RCC 7860 (cell line): ENCODE results near the gene RAB20.
A peak's percentile ranks its signal among the peaks of the same experiment; 100 is the strongest.
"Not testable (repeated sequence)": the region's sequence is repeated elsewhere in the genome, so short reads cannot be mapped to it uniquely, and the experiment has no call there.

Experiments used
- DNase-seq: peaks from one replicate; pipeline ENCODE4 v3.0.0-alpha.2; 2015; ENCODE audit warnings: low spot score
- FAIRE-seq: peaks from 2 replicates; lab custom pipeline; 2012; peaks lifted over from hg19 to GRCh38; lab: Jason Lieb, UNC

Gene RAB20

DNA sequence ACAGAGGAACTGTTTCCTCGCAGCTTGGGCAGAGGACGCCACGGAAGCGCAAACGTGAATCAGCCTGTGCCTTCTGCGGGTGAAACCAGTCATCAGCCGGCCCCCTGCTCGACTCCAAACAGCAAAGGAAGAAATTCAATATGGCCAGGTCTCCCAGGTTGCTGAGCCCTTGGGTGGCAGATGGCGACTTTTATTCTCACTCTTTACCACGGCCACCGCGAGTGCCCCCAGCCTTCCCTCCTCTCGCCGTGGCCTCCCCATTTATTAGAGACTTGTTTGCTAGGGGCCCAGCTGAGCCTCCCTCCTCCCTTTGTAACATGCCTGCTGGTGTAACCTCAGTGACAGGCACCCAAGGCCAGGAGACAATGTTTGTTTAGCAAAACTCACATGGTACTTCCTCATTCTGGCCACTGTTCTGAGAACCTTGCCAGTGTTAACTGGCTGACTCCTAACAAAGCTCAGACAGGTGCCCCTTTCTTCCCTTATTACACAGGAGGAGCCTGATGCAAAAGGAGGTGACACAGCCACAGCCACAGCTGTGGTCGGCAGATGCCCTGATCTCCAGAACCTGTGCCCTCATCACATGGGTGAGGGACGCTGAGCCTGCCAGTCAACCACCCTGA is 5.8 kb downstream of the RAB20 start:
- FAIRE-seq (no peak), DNase-seq (no peak)

DNA sequence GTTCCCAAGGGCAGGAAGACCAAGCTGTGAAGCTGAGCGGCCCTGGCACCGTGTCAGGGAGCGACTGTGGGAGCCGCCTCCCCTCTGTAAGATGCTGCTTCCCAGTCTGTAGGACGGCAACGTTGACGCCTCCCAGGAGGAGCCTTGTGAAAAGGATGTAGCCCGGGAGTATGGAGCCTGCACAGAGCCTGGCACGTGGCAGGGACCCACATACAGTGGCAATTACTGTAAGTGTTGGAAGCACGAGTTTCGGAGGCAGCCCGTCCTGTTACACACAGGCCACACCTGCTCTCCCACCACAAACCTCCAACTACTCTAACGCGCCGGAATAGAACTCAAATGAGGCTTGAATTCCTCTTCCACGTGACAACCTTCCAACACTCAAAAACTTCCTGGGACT is 6.6 kb downstream of the RAB20 start:
- DNase-seq: no peak
- no peak for FAIRE-seq

DNA sequence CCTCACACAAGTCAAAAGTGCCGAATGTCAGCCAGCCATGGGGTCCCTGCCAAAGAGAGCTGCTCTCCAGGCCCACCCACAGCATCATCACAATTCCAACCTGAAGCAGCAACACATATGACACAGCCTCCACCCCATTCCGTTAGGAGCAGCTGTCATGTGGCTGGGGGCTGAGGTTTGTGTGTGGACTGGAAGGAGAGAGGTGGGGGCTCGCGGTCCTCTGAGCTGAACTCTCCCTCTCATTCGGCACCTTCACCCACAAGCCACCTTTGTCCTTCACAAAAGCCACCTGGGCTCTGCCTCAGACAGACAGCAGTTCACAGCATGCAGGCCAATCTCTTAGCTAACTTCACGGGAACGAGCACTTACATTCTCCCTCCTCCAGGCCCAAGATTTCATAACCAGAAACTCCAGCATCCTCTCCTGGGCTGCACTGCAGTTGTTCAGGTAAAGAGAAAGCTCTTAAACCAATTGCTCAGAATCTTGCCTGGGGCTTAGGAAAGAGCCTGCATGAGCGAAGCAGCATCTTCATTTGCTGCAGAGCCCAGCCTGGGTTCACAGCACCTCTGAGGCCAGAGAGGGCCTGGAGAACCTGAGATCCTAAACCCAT is 7.2 kb downstream of the RAB20 start:
- FAIRE-seq (no peak), DNase-seq (no peak)

DNA sequence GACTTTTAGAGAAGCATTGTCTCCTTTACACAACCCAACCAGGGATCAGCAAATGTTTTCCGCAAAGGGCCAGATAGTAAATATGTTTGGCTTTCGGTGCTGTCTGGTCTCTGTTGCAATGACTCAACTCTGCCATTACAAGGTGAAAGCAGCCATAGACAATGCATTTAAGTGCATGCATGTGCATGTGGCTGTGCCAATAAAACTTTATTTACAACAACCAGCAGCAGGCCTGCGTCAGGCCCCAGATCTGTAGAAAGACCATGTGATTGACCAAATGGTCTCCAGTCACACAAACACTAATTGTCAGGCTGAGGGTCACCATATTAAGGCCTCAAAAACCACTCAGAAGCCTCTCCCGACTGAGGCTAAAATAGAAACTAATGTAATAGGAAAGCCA is 8.1 kb downstream of the RAB20 start:
- FAIRE-seq: no peak

DNA sequence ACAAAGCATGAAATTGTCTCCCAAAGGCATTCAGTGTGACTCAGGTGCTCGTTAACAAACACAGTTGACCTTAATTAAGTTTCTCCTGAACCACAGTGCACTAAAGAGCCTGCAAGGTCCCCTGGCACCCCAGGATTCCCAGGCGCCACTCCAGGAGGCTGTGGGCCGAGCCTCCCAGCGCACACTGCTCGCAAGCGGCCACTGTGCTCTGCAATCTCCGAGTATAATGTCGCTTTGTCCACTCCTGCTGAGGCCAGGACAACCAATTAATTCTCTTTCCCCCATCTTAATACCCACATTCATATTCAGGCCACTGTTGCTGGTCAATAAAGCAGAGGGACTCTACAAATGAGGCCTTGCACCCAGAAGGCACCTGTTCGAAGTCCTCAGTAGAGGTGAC is 8.8 kb downstream of the RAB20 start:
- DNase-seq (no peak), FAIRE-seq (no peak)

More for the DNA sequence above, 8.1 kb downstream of the RAB20 start:
- no peak for DNase-seq

DNA sequence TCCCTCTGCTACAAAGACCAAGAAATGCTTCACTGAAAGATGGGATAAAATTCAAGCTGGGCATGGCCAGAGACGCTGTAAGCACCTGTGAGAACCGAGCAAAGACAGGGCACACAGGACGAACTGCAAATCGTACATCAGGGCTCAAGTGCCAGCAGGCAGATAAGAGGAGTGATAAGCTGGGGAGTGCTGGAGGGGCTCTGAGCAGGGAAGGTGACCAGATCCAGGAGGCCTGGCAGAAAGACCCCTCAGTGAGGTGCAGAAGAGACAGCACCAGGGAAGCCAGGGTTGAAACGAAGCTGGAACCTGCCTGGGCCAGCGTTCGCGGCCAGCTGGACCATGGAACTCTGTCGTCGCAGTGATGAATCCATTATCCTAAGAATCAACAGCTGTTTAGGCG is 10.2 kb downstream of the RAB20 start:
- no peak for DNase-seq
- no peak for FAIRE-seq

DNA sequence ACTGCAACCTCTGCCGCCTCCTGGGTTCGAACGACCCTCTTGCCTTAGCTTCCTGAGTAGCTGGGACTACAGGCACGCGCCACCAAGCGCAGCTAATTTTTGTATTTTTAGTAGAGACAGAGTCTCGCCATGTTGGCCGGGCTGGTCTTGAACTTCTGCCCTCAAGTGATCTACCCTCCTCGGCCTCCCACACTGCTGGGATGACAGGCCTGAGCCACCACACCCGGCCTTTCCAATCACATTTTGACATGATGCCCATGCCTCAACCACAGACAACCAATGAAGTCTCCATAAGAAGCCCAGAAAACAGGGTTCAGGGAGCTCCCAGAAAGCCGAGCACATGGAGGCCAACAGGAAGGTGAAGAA is 11.7 kb downstream of the RAB20 start:
- DNase-seq: no peak
- no peak for FAIRE-seq

DNA sequence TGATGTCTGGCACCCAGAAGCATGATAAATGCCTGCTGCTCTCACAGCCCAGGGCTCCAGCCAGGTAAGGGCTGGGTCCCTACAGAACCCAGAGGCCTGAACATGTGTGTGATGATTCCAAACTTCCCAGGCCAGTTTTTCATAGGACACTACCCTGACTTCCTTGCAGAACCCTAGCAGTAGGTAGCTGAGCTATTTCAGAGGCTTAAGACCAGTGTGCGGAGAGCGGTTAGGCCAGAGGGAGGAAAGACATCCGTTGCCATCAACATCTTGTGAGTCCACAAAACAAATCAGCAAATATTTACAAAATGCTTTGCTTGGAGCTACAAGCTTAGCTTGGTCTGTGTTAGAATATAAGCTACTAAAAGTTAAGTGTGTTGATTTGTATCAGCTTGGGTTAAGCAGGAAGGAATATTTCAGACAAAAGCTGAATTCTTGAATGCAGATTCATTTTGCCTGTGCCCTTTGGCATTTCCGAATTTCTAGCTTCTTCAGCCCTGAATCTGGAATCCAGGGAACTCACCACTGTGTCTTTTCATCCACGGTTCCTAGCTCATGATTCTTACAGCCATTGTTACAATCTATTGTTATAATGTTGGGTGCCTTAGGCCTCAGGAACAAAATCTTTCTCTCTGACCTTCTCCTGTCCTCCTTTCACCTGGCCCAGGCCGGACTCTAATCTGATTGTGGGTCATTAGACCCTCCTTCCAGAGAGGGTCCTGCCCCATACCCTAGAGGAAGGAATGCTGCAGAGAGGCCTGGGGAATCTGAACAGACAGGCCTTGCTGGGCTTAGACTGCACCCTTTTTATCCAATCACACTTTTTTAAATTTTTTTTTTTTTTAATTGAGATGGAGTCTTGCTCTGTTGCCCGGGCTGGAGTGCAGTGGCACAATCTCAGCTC is 12.4 kb downstream of the RAB20 start:
- DNase-seq: no peak
- FAIRE-seq: no peak

DNA sequence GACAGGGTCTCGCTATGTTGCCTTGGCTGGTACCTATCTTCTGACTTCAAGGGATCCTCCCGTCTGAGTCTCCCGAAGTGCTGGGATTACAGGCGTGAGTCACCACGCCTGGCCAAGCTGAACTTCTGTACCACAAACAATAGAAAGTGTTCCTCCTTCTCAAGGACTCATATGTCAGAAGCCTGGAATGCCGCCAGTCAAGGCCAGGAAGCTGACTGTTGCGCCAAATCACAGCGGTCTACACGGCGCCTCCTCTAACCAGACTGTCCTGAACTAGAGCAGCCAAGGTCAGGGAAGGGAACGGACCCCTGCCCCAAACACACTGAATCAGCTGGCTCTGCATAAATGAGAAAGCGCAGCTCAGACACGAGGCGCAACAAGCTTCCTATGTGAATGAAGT is 14.6 kb downstream of the RAB20 start:
- FAIRE-seq (peak; percentile 90), DNase-seq (peak; percentile 94)

DNA sequence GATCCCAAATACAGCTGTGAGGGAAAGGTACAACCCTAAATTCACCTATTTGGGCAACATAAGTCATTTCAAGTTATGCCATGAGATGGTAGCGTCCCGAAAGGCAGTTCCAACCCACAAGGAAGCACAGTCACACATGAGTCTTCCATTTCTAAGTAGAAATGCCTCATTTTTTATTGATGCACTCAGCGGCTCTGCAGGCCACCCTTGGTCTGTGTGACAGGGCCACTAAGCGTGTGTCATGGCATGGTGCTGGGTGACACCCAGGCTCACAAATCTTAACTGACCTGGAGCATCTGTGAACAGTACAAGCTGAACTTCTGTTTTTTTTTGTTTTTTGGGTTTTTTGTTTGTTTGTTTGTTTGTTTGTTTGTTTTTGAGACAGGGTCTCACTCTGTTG is 15.1 kb downstream of the RAB20 start:
- no peak for DNase-seq
- no peak for FAIRE-seq

DNA sequence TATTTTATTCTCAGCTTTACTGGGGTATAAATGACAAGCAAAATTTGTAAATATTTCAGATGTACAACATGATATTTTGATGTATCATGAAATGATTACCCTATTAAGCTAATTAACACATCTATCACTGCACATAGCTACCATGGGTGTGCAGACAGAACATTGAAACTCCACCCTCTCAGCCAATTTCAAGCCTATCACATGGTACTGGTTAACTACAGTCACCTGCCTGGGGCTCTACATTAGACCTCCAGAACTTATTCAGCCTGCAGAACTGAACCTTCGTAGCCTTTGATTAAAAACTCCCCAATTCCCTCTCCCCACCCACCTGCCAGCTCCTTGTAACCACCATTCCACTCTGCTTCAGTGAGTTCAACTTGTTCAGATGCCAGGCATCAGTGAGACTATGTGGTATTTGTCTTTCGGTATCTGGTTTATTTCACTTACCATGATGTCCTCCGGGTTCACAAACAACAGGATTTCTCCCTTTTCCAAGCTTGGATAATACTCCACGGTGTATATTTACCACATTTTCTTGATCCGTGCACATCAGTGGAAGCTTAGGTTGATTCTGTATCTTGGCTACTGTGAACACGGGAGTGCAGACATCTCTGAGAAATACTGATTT is 19.2 kb downstream of the RAB20 start:
- FAIRE-seq: no peak
- DNase-seq: no peak

DNA sequence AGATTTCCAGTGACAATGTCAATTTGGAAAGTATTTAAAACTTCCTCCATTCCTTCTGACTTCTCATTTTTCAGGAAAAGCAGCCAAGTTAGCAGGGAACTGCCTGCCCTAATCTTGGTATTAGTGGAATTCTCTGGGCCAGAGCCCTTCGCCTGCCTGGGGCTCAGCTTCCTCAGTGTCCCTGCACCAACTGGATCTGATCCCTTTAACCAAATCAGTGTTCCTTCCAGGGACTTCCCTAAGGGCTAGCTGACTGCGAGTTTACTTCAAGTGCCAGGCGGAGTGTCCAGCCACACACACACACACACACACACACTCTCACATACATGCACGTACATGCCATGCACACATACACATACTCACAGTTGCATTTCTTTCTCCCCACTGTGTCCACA is 20.0 kb downstream of the RAB20 start:
- FAIRE-seq (no peak), DNase-seq (no peak)

DNA sequence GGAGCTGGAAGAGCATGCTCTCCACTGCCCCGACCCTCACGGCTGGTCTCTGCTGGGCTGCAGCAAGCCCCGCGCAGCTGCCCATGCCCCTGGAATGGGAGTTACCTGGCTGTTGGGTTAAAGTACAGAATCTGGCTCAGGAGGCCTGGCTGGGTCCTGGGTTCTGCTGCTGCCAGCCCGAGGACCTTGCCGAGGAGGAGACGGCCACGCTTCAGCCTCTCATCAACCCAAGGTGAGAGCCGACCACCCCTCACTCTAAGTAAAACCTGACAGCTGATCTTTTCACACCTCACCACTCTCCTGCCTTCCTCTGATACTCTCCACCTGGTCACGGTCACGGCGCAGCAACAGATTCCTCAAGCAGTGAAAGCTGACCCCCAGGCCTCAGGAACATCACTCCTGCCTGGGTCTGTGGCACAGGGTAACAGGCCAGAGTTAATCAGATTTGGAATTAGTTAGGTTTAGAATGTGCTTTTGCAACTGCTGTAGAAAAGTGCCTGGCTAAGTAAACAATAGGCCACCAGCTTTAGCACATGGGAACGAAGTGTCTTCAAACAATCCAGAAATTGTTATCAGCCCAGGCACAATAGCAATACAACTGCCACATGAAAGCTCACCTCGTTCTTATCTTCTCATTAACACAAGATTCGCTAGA is 20.5 kb downstream of the RAB20 start:
- FAIRE-seq: no peak
- no peak for DNase-seq

DNA sequence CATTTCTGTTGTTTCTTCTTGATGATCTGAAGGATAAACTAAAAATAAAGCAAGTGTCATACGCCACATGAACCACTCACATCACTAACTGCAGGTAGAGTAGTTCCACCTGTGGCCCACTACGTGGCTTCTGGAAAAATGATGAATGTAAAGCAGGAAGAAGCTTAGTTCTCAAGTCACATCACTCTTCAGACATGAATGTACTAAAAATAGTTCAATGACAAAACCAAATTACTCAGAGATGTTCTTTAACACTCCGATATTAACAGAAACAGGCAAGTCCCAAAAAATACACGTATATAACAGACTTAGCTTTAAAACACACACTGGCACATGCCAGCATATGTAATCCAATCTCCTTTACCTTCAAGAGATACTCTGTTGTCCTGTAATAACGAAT is 21.6 kb downstream of the RAB20 start:
- FAIRE-seq (no peak), DNase-seq (no peak)

DNA sequence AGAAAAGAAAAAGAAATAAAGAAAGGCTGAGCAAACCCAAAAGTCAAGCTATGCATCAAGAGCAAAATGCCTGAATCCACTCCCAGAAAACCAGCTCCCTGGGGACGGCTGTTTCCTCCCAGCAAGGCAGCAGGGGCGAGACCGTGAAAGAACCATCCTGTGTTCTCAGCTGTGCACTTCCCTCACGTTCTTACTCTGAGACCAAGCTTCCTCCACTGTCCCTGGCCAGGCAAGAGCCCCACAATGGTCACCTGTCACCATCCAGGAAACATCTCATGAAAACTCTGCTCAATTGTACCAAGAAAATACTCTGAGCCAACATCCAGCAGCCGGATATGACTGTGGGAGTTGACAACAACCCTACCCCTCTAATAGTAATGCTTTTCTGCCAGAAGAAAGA is 22.9 kb downstream of the RAB20 start:
- no peak for DNase-seq
- no peak for FAIRE-seq

DNA sequence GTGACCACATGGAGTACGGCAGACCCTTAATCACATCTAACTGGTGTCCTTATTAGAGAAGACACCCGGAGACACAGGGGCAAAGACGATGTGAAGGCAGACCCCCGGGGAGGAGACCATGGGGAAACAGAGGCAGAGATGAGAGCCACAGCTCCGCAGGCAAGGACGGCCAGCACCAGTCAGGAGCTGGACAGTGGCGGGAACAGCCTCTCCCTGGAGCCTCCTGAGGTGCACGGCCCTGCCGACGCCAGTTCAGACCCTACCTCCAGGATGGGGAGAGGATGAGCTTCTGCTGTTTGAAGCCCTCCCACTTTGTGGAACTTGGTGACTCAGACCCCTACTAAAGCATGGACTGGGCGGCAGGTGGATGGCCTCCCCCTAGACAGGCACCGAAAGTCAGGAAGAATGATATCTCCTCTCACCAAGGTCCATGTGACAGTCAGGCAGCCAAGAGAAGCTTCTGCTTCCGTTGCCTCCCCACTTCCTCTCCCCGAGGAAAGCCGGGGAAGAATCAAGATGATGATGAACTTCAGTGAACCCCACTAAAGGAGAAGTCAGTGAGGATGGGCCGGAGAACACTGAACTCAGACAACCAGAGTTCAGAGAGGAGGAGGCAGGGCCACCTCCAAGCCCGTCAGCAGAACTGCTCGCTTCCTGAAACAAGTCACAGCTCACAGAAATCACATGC is 25.4 kb downstream of the RAB20 start:
- FAIRE-seq (no peak), DNase-seq (no peak)

DNA sequence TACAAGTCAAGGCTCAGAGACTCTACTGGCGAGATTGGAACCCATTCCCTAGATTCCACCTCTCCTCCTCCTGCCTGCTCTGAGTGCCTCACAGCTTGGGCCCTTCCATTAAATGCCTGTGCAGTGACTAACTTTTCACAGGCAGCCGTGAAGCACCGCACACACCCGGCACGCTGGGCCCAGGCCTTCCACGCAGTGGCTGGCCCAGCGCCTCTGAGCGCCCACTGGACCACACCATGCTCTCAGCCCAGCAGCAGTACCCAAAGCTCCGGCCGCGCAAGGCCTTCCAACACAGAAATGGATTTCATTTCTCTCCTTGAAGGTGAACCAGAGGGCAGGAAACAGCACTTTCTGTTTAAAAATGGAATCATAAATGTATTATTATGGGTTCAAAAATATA is 26.0 kb downstream of the RAB20 start:
- FAIRE-seq (no peak), DNase-seq (no peak)

DNA sequence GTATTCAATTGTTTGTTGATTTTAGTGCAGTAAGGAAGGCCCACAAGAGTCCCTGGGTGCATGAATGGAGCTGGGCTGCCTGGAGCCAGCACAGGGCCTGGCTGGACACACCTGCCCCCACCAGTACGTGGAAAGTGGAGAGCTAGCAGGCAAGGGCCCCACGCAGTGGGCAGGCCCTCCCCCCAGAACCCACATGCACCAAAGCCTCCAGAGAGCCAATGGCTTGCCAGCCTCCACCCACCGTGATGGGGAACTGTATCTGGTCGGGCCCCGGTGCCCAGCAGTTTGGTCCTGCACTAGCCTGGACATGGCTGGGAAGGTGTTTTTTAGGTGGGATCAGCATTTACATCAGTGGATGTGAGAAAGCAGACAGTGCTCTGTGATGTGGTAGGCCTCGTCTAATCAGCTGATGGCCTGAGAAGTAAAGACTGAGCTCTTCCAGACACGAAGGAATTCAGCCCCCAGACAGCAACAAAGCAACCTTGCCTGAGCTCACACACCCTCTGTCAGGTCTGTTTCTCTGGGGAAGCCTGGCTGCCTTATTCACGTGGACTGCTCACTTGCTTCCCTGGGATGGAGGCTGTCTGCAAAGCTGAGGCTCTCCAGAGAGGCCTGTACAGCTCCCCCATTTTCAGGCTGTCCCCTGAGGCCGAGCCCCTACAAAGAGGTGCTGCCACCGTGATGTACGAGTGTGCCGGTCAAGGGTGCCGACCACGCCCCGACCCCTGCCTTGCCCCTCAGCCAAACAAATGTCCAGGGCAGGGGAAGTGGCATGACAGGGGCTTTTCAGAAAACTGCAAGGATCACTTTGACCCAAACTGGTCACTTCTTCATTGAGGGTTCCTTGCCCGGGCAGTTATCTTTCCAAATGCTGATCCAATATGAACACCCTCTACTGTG is 27.5 kb downstream of the RAB20 start:
- FAIRE-seq: no peak

DNA sequence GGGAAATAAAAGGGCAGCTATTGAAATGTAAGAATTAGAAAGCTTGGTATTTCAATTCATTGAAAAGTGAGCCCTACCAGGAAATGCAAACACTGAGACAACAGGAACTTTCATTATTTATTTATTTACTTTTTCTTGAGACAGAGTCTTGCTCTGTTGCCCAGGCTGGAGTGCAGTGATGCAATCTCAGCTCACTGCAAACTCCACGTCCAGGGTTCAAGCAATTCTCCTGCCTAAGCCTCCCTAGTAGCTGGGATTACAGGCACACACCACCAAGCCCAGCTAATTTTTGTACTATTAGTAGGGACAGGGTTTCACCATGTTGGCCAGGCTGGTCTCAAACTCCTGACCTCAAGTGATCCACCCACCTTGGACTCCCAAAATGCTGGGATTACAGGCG is 29.3 kb downstream of the RAB20 start:
- not testable (repeated sequence) for FAIRE-seq, DNase-seq

More for the DNA sequence above, 27.5 kb downstream of the RAB20 start:
- no peak for DNase-seq
